ENCODE data around the gene TUBA4B. TPM values are rescaled to one million over a fixed set of nuclear protein-coding genes. Genes with fewer than 3 reads are reported as not detected.
A peak's percentile ranks its signal among the peaks of the same experiment; 100 is the strongest.

The TUBA4B gene
- total RNA-seq, 2 donors from 2014 or later = not detected

DNA sequence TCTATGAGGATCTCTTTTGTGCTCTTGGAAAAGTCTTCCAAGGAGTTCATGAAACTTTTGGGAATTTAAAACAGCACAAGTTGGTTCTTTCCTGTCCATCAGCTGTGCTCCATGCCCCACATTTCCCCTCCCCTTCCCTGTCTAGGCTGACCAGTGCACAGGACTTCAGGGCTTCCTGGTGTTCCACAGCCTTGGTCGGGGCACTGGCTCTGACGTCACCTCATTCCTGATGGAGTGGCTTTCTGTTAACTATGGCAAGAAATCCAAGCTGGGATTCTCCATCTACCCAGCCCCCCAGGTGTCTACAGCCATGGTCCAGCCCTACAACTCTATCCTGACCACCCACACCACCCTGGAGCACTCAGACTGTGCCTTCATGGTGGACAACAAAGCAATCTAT, 18.0 kb downstream of the TUBA4B start:
- Histone ChIP-seq H3K36me3 (no peaks in the 10 kb centered on the region), H3K9me3 (no peaks in the 10 kb centered on the region), H3K4me1 (replicated peaks) (no peaks in the 10 kb centered on the region), H3K27ac (no peak overlapping the region), H3K4me3 (no peak overlapping the region), H3K27me3 (replicated peaks; ENCODE audit: insufficient read depth) (no peaks in the 10 kb centered on the region)
- no peak for TF ChIP-seq POLR2AphosphoS5 (IDR thresholded peaks at IDR 0.05)
- TF ChIP-seq CTCF (IDR thresholded peaks at IDR 0.05) = no peak
- no peak for TF ChIP-seq POLR2A (IDR thresholded peaks at IDR 0.05)
- no peak for DNase-seq (ENCODE audit: low spot score)
- WGBS = 78% methylated on average over 2 of the region's 2 CpGs
- intact Hi-C loops (cut with DNase I) = no loop called here

DNA sequence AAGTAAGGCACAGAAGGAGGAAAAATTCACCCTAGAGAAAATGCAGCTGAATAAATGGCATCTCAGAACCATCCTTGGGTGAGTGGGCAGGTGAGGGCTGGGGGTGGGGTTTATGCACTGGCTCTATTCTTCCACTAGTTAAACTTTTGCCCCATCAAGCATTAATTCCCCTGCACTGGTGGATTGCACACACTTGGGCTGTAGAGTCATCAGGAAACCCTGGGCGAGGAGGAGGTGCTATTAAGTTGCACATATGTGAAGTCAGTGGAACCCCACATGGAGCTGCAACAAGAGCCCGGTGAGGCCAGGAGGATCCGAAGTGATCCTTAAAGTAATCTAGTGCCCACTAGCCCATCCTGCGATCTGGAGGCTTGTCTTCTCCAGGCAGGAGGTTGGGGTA, 19.3 kb downstream of the TUBA4B start:
- no peaks in the 10 kb centered on the region for H3K36me3 ChIP-seq
- H3K9me3 ChIP-seq = no peaks in the 10 kb centered on the region
- no peak for DNase-seq (ENCODE audit: low spot score)
- no peak overlapping the region for H3K4me3 ChIP-seq
- no peak overlapping the region for H3K27ac ChIP-seq
- TF ChIP-seq POLR2A (IDR thresholded peaks at IDR 0.05) (no peak), POLR2AphosphoS5 (IDR thresholded peaks at IDR 0.05) (no peak), CTCF (IDR thresholded peaks at IDR 0.05) (no peak)
- 93% methylated on average over 4 of the region's 4 CpGs for WGBS
- intact Hi-C loops (cut with DNase I) = no loop called here
- H3K27me3 ChIP-seq (replicated peaks; ENCODE audit: insufficient read depth) = no peaks in the 10 kb centered on the region
- no peaks in the 10 kb centered on the region for H3K4me1 ChIP-seq (replicated peaks)

DNA sequence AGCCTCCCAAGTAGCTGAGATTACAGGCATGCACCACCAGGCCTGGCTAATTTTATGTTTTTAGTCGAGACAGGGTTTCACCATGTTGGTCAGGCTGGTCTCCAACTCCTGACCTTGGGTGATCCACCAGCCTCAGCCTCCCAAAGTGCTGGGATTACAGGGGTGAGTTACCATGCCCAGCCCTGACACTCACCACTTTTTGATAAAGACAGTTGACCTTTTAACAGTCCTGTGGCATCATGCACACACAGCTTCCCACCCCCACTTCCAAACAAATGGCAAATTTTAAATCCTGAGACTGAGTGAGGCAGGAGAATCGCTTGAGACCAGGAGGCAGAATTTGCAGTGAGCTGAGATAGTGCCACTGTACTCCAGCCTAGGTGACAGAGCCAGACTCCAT, 20.0 kb downstream of the TUBA4B start:
- H3K27ac ChIP-seq = no peak overlapping the region
- WGBS = 78% methylated on average over 2 of the region's 2 CpGs
- no peak for TF ChIP-seq CTCF (IDR thresholded peaks at IDR 0.05)
- no peak for TF ChIP-seq POLR2AphosphoS5 (IDR thresholded peaks at IDR 0.05)
- no peak for TF ChIP-seq POLR2A (IDR thresholded peaks at IDR 0.05)

GRCh38 chr2:219273937-219274336, 20.9 kb downstream of the TUBA4B start:
- peak; percentile 36 for DNase-seq (ENCODE audit: low spot score)
- Histone ChIP-seq H3K36me3 (no peaks in the 10 kb centered on the region), H3K9me3 (no peaks in the 10 kb centered on the region), H3K27ac (peak overlapping the region; percentile 7 to 11), H3K4me1 (replicated peaks) (peaks cover 6% of the 10 kb centered on the region), H3K27me3 (replicated peaks; ENCODE audit: insufficient read depth) (no peaks in the 10 kb centered on the region), H3K4me3 (no peak overlapping the region)
- TF ChIP-seq POLR2A (IDR thresholded peaks at IDR 0.05) (no peak), CTCF (IDR thresholded peaks at IDR 0.05) (no peak), POLR2AphosphoS5 (IDR thresholded peaks at IDR 0.05) (no peak)
- intact Hi-C loops (cut with DNase I) = no loop called here
- WGBS = 49% methylated on average over 3 of the region's 3 CpGs

More for the DNA sequence above, 20.0 kb downstream of the TUBA4B start:
- Histone ChIP-seq H3K4me3 (no peak overlapping the region), H3K36me3 (no peaks in the 10 kb centered on the region), H3K9me3 (no peaks in the 10 kb centered on the region), H3K4me1 (replicated peaks) (no peaks in the 10 kb centered on the region), H3K27me3 (replicated peaks; ENCODE audit: insufficient read depth) (no peaks in the 10 kb centered on the region)
- intact Hi-C loops (cut with DNase I) = no loop called here
- no peak for DNase-seq (ENCODE audit: low spot score)

DNA sequence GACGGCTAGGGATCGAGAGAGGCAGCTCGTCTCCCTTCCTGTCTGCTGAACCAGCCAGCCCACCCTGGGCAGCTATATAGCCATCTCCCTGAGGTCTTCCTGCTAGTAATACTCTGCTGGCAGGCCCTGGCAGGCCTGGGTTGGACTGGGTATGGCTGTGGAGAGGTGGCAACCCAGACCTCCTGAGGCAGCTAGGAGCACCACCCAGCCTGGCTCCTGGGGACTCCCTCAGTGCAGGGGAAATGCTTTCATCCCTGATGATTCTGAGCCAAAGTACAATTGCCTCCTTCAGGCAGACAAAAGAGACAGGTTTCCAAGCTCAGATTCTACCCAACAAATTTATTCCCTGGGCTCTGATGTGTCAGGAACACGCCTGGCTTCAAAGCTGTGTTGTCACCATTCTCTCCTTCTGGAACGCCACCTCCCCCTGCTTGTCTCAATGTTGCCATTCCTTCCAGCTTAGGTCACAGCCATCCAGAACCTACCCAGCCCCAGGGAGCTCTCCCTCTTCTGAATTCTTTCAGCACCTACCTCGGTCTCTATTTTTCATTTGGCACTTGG, 21.4 kb downstream of the TUBA4B start:
- Histone ChIP-seq H3K36me3 (no peaks in the 10 kb centered on the region), H3K9me3 (no peaks in the 10 kb centered on the region), H3K4me3 (no peak overlapping the region), H3K4me1 (replicated peaks) (peaks cover 6% of the 10 kb centered on the region), H3K27me3 (replicated peaks; ENCODE audit: insufficient read depth) (no peaks in the 10 kb centered on the region), H3K27ac (peak overlapping the region; percentile 7 to 11)
- DNase-seq (ENCODE audit: low spot score) = peak; percentile 39
- no peak for TF ChIP-seq CTCF (IDR thresholded peaks at IDR 0.05)
- TF ChIP-seq POLR2A (IDR thresholded peaks at IDR 0.05) = no peak
- TF ChIP-seq POLR2AphosphoS5 (IDR thresholded peaks at IDR 0.05) = no peak
- intact Hi-C loops (cut with DNase I) = no loop called here
- WGBS = 14% methylated on average over 6 of the region's 6 CpGs

Data from prostate gland (tissue), 2 donors.